ENCODE results near the gene S1PR3.

Gene S1PR3

DNA sequence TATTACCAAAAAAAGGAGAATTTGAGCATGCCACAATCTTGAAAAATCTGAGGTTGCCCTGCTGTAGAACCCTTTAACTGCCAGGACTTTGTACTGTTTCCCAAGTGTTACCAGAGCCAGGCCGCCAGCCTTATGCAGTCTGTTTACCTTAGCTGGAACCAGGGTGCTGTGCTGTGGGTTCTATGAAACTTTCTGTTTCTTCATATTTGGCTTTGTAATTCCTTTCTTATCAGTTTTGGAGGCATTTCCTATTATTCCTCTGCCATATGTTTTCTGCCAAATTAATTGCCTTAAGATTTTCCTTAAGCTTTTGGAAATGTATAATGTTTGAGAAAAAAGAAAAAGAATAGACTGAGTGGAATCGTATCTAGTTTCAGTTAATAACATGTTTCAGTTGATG is 2.1 kb downstream of the S1PR3 start:
- peak; percentile 70 for DNase-seq (ENCODE audit: low read depth)

DNA sequence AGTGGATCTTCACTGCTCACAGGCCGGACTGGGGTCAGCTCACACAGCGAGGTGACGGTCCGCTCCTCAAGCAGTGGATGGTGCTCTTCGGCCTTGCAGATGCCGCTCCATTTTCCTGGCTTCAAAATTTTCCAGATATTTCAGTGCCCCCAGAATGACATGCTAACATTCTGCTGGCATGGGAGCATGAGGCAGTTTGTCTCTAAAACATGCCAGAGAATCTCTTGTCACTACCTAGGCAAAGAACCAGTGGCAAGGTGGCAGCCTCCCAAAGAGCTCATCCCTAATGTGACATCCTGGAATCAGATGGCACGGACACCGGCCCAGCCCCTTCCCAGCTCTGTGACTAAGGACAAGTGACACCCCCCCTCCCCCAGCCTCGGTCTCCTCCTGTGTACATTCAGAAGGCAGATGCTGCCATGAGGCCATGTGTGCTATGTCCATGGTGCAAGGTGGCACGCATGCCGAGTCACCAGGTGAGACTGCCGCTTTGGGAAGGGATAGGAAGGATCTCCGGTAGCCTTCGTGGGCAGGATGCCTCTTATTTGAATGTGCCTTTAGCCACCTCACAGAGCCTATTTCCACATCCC is 2.7 kb downstream of the S1PR3 start:
- no peak for DNase-seq (ENCODE audit: low read depth)

DNA sequence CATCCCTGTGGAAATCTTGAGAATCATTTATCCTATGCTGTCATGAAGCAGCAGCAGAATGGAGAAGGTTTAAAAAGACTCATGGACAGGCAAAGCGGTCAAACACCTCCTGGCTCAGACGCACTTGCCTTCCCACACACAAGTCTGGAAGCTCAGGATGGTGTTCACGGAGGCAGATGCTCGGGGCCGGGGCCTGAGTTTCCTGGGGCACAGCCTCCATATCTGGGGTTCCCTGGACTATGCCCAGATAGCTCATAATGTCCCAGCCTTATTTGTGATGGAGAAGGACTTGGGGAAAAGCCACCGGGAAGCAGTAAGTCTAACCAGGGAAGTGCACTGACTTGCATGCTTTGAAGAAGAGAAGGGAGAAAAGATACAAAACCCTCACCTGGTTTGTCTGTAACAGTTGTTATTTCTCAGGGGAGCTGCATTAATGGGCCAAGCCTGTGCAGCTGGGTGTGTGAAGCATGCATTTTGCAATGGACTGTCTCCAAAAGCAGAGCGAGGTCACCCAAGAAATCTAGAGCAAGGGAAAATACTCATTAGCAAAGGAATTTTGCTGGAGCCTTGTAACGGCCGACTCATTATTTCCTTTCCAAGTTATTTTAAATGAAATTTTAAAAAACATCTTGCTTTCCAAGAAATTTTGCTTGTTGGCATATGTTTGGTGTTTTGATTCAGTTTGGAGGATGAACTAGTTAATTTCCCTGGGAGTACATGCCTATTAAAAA is 3.4 kb downstream of the S1PR3 start:
- peak; percentile 42 for DNase-seq (ENCODE audit: low read depth)

DNA sequence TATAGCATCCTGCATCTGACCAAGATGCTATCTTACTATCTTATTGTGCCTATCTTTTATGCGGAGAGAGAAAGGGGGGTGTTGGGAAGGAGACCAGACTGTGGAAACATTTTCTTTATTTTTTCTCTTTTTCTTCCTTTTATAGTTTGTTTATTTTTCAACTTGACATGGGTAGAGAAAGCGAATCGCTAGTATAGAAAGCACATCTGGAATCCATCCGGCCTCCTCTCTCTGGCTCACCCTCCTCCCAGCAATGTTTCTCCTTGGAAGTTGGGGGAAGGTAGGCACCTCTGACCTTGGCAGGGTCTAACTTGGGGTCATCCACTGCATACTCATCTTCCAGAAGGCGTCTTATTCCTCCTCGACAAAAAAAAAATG is 3.9 kb downstream of the S1PR3 start:
- no peak for DNase-seq (ENCODE audit: low read depth)

DNA sequence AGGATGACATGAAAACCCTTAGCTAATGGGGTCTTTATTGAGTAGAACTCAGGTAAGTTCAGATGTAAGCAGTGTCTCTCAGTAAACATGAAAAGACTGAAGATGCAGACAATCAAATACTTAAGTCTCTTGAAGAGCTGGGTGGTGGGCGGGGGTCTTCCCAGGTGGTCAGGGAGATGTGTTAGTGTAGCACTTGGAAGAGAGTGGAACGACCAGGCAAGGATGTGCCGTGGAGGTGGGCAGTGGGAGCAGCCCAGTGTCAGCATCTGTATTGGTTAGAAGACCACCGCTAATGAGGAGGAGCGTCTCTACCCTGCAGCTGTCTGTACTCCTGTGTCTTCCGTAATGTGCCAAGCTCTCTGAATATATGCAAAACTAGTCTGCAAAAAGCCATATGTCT is 4.4 kb downstream of the S1PR3 start:
- DNase-seq (ENCODE audit: low read depth): no peak

DNA sequence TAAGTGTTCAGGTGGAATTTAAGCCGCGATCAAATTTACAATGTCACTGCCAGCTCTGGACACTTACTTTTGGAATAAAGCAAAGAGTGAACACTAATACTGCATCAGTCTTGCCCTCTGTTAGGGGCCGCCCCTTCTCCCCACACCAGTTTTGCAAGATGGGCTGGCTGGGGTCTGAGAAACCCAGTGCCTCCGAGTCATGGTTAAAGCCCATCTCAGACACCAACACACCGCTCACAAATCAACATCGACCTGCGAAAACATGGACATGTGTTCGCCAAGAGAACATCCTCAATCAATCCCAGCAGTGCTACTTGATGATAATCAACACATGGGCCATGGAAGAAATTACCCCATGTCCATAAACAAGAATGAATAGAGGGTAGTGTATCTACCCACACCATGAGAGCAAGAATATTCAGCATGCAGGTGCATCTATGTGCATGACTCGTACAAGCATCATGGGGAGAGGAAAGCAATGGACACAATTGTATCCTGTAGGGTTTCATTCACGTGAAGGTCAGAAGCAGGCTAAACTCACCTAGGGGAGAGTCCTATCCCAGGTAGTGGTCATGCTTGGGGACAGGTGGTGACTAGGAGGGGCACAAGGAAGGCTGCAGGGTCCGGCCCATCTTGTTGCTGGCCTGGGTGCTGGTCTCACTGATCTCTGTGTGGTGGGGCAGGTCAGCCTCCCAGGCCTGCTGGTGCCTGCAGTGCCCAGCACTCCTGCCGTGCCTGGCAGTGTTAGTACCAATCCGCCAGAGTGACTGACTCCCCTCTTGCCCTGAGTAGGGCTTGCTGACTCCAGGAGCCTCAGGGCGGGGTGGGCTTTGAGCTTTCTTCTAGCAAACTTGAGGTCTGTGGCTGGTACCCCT is 5.0 kb downstream of the S1PR3 start:
- no peak for DNase-seq (ENCODE audit: low read depth)

DNA sequence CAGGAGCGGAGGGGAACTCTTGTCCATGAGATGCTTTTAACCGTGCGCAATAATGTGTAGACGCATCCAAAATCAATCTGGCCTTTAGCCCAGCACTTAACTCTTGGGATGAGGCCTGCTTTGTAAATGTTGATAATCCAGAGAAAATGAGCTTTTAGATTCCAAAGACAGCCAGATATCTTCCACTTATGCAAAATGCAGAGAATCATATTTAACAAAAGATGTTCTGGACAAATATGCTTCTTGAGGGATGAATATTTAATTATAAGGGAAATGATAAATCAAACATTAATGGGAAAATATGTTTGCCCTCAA is 5.6 kb downstream of the S1PR3 start:
- DNase-seq (ENCODE audit: low read depth): no peak

DNA sequence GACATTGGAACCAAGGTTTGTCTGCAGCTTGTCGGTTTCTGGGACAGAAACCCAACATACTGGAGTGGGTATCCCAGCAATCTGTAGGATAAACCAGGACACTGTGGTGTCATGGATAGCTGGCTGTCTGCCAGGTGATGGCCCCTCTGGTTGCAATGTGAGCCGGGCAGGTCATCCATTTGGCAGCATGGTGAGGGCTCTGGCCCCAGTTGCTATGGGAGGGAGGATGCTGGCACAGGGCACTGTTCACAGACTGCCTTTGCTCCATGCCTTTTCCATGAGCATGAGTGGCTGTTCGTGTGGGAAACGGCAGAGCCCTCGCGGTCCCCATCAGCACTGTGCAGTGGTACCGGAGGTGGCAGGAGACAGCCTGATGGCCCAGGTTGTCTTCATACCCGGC is 6.4 kb downstream of the S1PR3 start:
- DNase-seq (ENCODE audit: low read depth): no peak

DNA sequence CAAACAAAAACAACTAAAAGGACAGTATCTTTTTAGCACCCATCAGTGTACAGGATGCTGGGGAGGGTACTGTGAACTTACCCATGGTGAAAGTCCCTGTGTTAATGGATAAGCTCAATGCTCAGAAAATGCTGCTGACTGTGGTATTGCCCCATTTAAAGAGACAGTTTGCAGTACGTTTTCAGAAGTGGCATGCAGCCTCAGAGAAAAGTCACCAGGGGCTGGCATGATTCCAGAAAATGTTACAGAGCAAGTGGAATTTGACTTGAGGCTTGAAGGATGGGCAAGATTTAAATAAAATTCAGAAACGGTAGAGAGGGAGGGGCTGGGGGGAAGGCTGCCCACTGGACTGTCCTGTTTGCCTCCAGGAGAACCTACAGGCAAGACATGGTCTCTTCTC is 7.2 kb downstream of the S1PR3 start:
- no peak for DNase-seq (ENCODE audit: low read depth)

DNA sequence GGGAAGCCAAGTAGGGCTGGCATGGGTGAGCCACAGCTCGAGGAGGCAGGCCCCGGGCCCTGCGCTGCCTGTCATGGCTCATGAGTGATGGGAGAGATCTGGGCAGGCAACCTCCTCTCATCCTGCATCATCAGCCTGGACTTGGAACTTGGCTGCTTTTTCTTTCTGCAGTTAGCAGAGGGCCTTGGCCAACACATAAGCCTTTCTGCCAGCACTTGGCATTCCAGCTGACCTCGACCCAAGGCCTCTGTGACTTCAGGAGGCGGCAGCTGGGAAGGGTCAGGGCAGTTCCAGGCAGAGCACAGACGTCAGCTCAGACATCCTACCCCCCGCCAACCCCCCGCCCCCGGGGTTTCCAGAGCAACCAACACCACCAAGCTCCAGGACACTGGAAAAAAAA is 7.6 kb downstream of the S1PR3 start:
- peak; percentile 85 for DNase-seq (ENCODE audit: low read depth)

DNA sequence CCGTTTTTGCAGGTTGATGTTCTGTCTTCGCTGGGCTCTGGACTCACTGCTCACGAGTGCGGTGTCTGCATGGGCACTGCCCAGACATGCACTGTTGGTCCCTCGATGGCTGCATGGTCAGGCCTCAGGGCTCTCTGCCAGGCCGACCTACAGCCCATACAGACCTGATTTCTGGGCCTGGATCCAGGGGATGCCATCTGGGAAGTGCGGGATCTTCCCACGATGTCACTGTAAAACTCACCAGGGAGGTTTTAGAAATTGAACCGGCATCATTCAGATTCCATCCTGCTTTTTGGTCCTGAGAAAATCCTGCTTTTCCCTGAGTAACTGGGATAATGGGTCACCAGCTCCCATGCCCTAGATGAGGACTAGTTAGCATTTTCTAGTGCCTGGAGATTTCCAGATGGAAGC is 9.1 kb downstream of the S1PR3 start:
- no peak for DNase-seq (ENCODE audit: low read depth)

DNA sequence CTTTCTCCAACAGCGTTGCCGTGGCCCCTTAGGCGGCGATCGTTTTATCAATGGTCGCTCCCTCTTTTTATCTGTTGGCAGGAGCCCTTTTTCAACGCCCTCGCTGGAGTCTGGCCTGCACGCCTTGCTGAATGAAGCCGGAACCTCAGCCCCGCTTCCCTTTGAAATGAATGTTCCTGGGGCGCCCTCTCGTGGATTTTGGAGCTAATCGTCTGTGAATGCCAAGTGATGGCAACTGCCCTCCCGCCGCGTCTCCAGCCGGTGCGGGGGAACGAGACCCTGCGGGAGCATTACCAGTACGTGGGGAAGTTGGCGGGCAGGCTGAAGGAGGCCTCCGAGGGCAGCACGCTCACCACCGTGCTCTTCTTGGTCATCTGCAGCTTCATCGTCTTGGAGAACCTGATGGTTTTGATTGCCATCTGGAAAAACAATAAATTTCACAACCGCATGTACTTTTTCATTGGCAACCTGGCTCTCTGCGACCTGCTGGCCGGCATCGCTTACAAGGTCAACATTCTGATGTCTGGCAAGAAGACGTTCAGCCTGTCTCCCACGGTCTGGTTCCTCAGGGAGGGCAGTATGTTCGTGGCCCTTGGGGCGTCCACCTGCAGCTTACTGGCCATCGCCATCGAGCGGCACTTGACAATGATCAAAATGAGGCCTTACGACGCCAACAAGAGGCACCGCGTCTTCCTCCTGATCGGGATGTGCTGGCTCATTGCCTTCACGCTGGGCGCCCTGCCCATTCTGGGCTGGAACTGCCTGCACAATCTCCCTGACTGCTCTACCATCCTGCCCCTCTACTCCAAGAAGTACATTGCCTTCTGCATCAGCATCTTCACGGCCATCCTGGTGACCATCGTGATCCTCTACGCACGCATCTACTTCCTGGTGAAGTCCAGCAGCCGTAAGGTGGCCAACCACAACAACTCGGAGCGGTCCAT is 10.0 kb downstream of the S1PR3 start:
- peak; percentile 66 for DNase-seq (ENCODE audit: low read depth)

DNA sequence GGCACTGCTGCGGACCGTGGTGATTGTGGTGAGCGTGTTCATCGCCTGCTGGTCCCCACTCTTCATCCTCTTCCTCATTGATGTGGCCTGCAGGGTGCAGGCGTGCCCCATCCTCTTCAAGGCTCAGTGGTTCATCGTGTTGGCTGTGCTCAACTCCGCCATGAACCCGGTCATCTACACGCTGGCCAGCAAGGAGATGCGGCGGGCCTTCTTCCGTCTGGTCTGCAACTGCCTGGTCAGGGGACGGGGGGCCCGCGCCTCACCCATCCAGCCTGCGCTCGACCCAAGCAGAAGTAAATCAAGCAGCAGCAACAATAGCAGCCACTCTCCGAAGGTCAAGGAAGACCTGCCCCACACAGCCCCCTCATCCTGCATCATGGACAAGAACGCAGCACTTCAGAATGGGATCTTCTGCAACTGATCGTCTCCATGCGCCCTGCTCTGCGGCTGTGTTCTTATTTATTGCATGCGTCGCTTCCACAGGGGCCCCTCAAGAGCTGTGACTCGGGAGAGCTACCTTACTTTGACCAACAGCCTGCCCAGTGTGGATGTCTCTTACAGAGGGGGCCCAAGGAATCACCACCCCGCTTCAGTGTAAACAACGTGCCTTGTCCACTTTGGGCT is 10.8 kb downstream of the S1PR3 start:
- no peak for DNase-seq (ENCODE audit: low read depth)

DNA sequence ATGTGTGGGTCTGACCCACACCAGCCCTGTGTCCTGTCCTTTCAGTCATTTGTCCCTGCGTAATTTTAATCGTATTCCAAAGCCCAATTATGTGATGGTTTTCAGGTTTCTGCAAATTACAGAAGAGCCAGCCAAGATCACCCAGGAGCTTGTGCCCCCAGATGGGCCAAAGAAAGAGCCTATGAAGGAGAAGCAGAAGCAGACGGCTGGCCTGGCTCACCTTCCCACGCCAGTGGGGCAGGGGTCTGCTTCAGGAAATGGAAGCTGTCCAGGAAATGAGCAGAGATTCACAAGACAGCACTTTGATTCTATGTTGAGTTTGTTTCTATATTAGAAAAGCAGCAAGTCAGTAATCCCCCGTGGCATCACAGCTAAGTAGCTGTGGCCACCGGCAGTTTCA is 11.7 kb downstream of the S1PR3 start:
- DNase-seq (ENCODE audit: low read depth): no peak

DNA sequence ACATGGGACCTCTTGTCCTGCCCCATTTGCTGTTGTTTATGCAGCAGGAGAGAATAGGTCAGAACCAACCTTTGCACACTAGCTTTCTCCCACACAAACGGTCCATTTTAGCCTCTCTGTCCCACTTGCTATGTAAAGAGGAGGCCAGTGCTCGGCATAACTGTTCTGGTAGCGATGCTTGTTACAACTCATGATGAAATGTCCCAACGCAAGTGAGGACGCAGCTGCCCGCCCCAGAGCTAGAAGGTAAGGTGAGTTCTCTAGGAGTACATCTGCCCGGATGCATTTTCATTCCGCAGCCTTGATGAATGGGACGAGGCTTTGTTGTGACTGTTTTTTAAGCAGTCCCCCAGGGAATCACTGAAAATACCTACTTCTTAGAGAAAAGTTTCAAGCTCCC is 14.1 kb downstream of the S1PR3 start:
- DNase-seq (ENCODE audit: low read depth): no peak

DNA sequence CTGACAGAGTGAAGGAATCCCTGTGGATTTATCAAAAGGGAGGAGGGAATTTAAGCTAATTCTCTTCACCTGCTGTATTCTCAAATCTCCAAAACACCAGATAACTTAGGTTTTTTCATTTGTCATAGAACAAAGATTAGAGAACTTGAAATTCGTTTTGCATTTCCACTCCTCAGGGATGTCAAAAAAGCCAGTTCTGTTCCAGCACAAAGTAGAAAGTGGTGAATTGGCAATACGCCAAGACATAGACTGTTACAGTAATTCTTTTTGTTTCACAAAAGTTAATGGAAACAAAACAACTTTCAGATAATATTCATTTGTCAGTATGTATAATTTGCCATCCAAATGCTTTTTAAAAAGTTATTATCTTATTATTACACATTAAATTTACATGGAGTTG is 15.0 kb downstream of the S1PR3 start:
- no peak for DNase-seq (ENCODE audit: low read depth)

DNA sequence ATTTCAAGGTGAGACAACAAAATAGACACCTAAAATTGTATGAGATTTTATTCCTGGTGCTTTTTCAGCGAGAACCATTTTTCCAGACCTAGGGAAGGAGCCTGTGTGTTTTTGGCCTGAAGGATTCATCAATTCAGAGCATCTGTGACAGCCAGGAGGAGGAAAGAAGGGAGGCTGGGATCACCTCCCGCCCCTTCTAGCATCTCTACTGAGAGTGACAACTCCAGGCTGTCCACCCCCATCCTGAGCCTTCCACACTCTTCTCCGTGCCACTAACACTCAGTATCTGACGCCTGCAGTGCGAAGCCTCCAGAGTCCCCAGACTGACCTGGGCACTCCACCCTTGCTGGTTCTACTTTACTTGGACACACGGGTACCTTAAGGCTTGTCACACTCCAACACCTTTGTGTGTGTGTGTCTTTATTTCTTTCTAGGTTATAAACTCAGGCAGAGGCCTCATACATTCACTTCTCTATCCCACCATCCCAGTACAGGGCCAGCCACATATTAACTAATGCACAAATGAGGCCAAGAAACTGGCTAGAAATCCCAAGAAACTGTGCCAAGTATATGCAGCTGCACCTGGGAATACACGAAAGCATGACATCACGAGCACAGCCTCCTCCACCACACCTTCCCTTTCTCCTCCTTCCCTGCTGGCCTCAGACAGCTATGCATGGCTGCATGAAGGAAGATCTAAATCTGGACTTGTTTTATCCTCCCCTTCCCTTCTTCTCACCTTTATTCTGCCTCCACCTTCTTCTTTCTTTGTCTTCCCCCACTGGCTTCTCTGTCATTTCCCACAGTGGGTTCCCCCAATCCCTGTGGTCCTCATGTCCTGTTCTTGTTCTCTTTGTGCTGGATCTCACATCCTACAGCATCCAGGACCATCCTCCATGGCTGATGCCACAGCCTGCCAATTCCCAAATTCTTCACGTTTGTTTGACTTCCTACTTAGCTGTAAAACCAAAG is 16.0 kb downstream of the S1PR3 start:
- DNase-seq (ENCODE audit: low read depth): no peak

DNA sequence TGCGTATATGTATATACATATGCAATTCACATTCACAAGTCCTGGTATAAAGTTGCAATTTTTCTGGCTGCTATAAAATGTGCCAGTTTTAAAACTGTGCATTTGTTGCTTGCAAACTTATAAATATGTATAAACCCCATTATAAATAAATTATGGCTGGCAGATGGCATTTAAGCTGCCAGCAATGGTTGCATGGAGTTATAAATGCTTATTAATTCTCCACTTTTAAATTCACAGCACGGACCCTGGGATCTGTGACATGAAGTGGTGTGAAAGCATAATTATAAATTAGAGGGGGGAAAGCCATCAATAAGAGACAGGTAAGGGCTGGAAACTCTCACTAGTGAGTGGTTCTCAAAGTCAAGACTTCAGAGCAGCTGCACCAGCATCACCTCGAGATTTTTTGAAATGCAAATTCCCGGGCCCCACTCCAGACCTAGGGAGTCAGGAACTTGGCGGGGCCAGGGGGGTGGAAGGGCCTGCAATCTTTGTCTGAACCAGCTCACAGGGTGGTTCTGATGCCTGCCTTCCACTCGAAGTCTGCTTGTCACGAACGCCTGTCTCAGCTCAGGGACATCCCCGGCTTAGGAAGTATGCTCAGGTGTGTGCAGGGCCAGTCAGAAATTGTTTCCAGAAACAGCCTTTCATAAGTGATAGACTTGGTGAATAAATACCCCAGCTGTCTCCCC is 16.9 kb downstream of the S1PR3 start:
- DNase-seq (ENCODE audit: low read depth): no peak

DNA sequence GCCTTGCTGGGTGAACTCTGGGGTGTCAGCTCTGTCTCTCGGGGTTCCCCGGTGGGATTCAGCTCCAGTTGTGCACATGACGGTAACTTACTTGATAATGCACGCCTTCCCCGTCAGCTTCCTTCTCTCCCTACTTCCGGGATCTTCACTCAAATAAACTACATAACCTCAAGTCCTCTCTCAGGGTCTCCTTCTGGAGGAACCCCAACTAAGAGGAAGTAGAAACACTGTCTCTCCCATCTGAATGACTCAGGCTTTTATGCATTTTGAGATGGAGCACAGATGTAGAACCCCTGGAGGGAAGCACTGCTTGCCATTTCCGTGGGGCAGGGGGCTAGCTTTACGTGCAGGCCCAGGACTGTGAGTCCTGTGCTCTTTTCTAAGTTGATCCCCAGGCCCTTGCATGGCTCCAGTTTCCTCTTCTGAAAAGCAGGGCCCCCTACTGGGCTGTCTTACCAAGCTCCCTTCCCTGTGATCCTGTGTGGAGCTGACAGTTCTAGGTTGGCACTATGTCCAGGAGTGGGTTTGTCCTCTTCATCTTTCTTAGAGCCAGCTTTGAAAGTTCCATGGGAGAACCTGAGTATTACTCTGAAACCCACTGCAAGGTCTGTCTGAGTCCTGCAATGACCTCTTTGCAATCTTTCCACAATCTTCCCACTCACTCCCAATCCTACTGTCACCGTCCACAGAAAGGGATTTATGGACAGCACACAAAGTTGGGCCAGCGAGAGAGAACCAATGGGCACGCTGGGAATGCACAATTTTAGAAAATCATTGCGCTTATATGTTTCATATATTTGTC is 17.7 kb downstream of the S1PR3 start:
- DNase-seq (ENCODE audit: low read depth): no peak
